T-helper 2 cell treated with Interferon-gamma antibody and Interleukin-4, amounts not matched to agents 100 ng/mL and 5 ng/mL, for 36 hours (primary cell): ENCODE results near the gene PPP1R2B. TPM values are rescaled to one million over a fixed set of nuclear protein-coding genes. Genes with fewer than 3 reads are reported as not detected.

ENCODE experiments used
- intact Hi-C: fragments of 100-400 bp; cut with micrococcal nuclease; formaldehyde crosslinking; loops from one replicate; pipeline ENCODE4 v1.15.1; 2023
- total RNA-seq: library from RNA; stranded (reverse); gene quantifications from 2 replicates; pipeline ENCODE4 v1.2.3, GENCODE V29; 2022

Gene PPP1R2B
- total RNA-seq, 1 donor from 2014 or later, result 0.43 TPM

- intact Hi-C loops, result no loop called here
Observed at GRCh38 chr5:156871212-156871611, 21.1 kb downstream of the PPP1R2B start.

DNA sequence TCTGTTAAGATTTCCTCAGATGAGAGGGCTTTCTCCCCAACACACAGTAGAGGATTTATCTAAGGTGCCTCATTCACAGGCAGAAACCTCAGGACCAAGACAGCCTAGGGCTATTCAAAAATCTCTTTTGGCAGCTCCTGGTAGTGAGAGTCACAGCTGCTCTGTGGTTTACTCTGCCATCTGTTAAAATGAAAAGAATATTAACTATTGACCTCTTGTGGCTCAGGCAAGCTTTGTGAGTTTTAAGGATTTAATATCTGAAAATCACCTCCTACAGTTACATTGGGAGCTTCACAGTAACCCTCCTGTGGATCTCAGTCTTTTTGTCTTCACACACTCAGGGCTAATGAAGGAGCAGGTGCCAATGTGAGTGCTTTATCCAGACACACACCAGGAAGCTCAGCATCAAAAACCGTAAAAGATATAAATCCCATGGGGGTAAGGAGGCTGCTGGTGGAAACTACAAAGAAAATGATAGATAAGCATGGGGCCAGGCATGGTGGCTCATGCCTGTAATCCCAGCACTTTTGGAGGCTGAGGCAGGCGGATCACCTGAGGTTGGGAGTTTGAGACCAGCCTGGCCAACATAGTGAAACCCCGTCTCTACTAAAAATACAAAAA is 29.7 kb downstream of the PPP1R2B start:
- intact Hi-C loops, result no loop called here

DNA sequence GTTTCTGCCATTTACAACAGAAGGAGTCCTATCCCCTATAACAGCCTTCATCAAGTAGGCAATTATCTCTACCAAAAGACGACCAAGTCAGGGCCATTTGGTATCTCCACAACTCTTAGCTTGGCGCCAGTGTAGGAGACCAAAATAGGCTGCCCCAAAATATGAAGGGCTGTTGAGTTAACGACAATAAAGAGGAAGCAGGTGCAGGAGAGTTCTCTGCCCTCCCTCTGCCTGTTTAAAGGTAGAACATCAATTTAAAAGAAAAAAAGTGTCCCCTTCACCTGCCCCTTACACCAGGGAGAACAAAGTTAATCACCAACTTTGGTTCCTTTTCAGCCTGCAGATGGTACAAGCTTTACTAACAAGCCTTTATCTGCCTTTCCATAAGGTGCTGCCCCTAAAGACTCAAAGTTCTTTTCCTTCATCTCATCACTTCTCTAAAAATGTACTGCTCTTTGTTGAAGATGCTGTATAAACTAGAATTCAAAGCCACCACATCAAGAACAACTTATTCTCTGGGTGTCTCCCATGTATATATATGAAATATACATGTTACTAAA is 33.3 kb downstream of the PPP1R2B start:
- intact Hi-C loops, result no loop called here

DNA sequence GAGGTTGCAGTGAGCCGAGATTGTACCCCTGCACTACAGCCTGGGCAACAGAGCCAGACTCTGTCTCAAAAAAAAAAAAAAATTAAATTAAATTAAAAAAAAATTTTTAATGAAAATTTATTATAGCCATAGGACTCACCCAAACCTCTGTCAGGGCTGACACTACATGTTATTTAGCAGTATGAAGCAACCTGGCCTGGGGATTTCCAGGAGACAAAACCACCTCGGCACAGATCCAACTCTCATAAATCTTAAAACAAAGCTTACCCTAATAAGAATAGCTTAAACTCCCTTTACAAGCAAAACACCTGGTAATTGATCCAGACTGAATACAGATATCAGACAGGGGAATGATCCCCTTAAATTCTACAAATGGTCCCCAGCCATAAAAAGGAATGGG is 38.4 kb downstream of the PPP1R2B start:
- intact Hi-C loops, result no loop called here

DNA sequence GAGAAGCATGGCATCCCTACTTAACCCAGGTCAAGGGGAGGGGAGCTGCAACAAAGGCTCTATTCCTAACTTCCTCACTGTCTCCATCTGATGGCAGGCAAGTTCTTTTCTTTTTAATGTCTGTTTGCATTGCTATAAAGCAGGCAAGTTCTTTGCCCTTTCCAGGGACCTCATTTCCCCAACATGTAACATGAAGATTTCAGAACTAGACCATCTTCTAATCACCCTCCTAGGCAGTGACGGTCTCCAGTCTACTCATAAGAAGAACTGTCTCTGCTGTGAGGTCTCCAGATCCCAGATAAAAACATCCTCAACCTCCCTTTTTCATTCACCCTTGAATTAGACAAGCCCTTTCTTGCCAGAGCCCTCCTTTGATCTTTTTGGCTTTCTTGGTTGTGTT is 42.1 kb downstream of the PPP1R2B start:
- intact Hi-C loops, result loop anchor here (5.0 kb wide), 1 partner anchor 35 kb away; no protein-coding TSS in a partner anchor

- intact Hi-C loops, result loop anchor here (5.0 kb wide), 1 partner anchor 34 kb away; no protein-coding TSS in a partner anchor
Observed at GRCh38 chr5:156892864-156893263, 42.8 kb downstream of the PPP1R2B start.

GRCh38 chr5:156893517-156893916 is 43.4 kb downstream of the PPP1R2B start:
- intact Hi-C loops, result loop anchor here (5.0 kb wide), 1 partner anchor 34 kb away; no protein-coding TSS in a partner anchor

DNA sequence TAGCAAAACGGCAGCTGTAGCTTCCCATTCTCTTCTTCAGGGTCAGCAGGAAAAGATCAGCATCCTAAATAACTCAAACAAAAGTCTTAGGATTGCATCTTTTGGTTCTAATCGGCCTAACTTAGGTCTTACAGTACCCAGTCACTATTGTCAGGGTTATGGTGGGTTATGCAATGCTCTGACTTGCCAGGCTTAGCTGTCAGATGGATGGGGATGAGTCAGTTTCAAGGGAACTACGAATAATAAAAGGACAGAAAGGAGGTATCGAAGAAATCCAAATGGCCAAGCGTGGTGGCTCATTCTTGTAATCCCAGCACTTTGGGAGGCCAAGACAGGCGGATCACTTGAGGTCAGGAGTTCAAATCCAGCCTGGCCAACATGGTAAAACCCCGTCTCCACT is 46.5 kb downstream of the PPP1R2B start:
- intact Hi-C loops, result no loop called here

Other genes starting within 250 kb of the PPP1R2B start
- 1.1 and 1.6 TPM in 2 replicates for gene TIMD4, start 112.9 kb downstream of the PPP1R2B start, total RNA-seq
- 1.7 and 2.2 TPM in 2 replicates for gene HAVCR1, start 208.8 kb downstream of the PPP1R2B start, total RNA-seq